ENCODE data around the gene BMPER.

The BMPER gene

GRCh38 chr7:34069676-34070075, 164.3 kb downstream of the BMPER start:
- Histone ChIP-seq H3K4me1 (ENCODE audit: control insufficient read depth, insufficient read depth, low read length) (no peaks in the 10 kb centered on the region), H3K9ac (ENCODE audit: low read length) (no peak overlapping the region), H3K27ac (ENCODE audit: low read depth, low read length) (no peak overlapping the region), H3K36me3 (ENCODE audit: control insufficient read depth, insufficient read depth, low read length) (no peaks in the 10 kb centered on the region), H3K27me3 (ENCODE audit: control insufficient read depth, insufficient read depth, low read length) (no peaks in the 10 kb centered on the region), H3K4me3 (ENCODE audit: low read length) (no peak overlapping the region)

- H3K27me3 ChIP-seq (ENCODE audit: control insufficient read depth, insufficient read depth, low read length) = no peaks in the 10 kb centered on the region
Measured at GRCh38 chr7:34070511-34071323, 165.4 kb downstream of the BMPER start.

GRCh38 chr7:34073676-34074075, 168.3 kb downstream of the BMPER start:
- no peaks in the 10 kb centered on the region for H3K4me1 ChIP-seq (ENCODE audit: control insufficient read depth, insufficient read depth, low read length)
- no peak overlapping the region for H3K9ac ChIP-seq (ENCODE audit: low read length)
- no peaks in the 10 kb centered on the region for H3K27me3 ChIP-seq (ENCODE audit: control insufficient read depth, insufficient read depth, low read length)
- H3K27ac ChIP-seq (ENCODE audit: low read depth, low read length) = no peak overlapping the region
- H3K4me3 ChIP-seq (ENCODE audit: low read length) = no peak overlapping the region
- H3K36me3 ChIP-seq (ENCODE audit: control insufficient read depth, insufficient read depth, low read length) = no peaks in the 10 kb centered on the region

More at GRCh38 chr7:34070511-34071323, 165.4 kb downstream of the BMPER start:
- no peak overlapping the region for H3K27ac ChIP-seq (ENCODE audit: low read depth, low read length)
- H3K9ac ChIP-seq (ENCODE audit: low read length) = no peak overlapping the region
- no peak overlapping the region for H3K4me3 ChIP-seq (ENCODE audit: low read length)
- no peaks in the 10 kb centered on the region for H3K36me3 ChIP-seq (ENCODE audit: control insufficient read depth, insufficient read depth, low read length)
- H3K4me1 ChIP-seq (ENCODE audit: control insufficient read depth, insufficient read depth, low read length) = no peaks in the 10 kb centered on the region

- H3K4me1 ChIP-seq (ENCODE audit: control insufficient read depth, insufficient read depth, low read length) = no peaks in the 10 kb centered on the region
- H3K27me3 ChIP-seq (ENCODE audit: control insufficient read depth, insufficient read depth, low read length) = no peaks in the 10 kb centered on the region
- H3K9ac ChIP-seq (ENCODE audit: low read length) = no peak overlapping the region
- H3K4me3 ChIP-seq (ENCODE audit: low read length) = no peak overlapping the region
- H3K36me3 ChIP-seq (ENCODE audit: control insufficient read depth, insufficient read depth, low read length) = no peaks in the 10 kb centered on the region
- H3K27ac ChIP-seq (ENCODE audit: low read depth, low read length) = no peak overlapping the region
Measured at GRCh38 chr7:34074421-34074820, 169.1 kb downstream of the BMPER start.

GRCh38 chr7:34075523-34076370, 170.4 kb downstream of the BMPER start:
- Histone ChIP-seq H3K4me1 (ENCODE audit: control insufficient read depth, insufficient read depth, low read length) (no peaks in the 10 kb centered on the region), H3K36me3 (ENCODE audit: control insufficient read depth, insufficient read depth, low read length) (no peaks in the 10 kb centered on the region), H3K9ac (ENCODE audit: low read length) (no peak overlapping the region), H3K4me3 (ENCODE audit: low read length) (no peak overlapping the region), H3K27ac (ENCODE audit: low read depth, low read length) (no peak overlapping the region), H3K27me3 (ENCODE audit: control insufficient read depth, insufficient read depth, low read length) (no peaks in the 10 kb centered on the region)

GRCh38 chr7:34077168-34077567, 171.8 kb downstream of the BMPER start:
- H3K9ac ChIP-seq (ENCODE audit: low read length) = no peak overlapping the region
- no peaks in the 10 kb centered on the region for H3K36me3 ChIP-seq (ENCODE audit: control insufficient read depth, insufficient read depth, low read length)
- H3K27ac ChIP-seq (ENCODE audit: low read depth, low read length) = no peak overlapping the region
- H3K27me3 ChIP-seq (ENCODE audit: control insufficient read depth, insufficient read depth, low read length) = no peaks in the 10 kb centered on the region
- no peak overlapping the region for H3K4me3 ChIP-seq (ENCODE audit: low read length)
- no peaks in the 10 kb centered on the region for H3K4me1 ChIP-seq (ENCODE audit: control insufficient read depth, insufficient read depth, low read length)

- no peak overlapping the region for H3K27ac ChIP-seq (ENCODE audit: low read depth, low read length)
- H3K4me3 ChIP-seq (ENCODE audit: low read length) = no peak overlapping the region
- H3K27me3 ChIP-seq (ENCODE audit: control insufficient read depth, insufficient read depth, low read length) = no peaks in the 10 kb centered on the region
- no peaks in the 10 kb centered on the region for H3K36me3 ChIP-seq (ENCODE audit: control insufficient read depth, insufficient read depth, low read length)
- no peak overlapping the region for H3K9ac ChIP-seq (ENCODE audit: low read length)
- no peaks in the 10 kb centered on the region for H3K4me1 ChIP-seq (ENCODE audit: control insufficient read depth, insufficient read depth, low read length)
Measured at GRCh38 chr7:34078864-34079263, 173.5 kb downstream of the BMPER start.

GRCh38 chr7:34080513-34080912, 175.2 kb downstream of the BMPER start:
- Histone ChIP-seq H3K36me3 (ENCODE audit: control insufficient read depth, insufficient read depth, low read length) (no peaks in the 10 kb centered on the region), H3K4me3 (ENCODE audit: low read length) (no peak overlapping the region), H3K4me1 (ENCODE audit: control insufficient read depth, insufficient read depth, low read length) (no peaks in the 10 kb centered on the region), H3K27me3 (ENCODE audit: control insufficient read depth, insufficient read depth, low read length) (no peaks in the 10 kb centered on the region), H3K27ac (ENCODE audit: low read depth, low read length) (no peak overlapping the region), H3K9ac (ENCODE audit: low read length) (no peak overlapping the region)

GRCh38 chr7:34081935-34082334, 176.6 kb downstream of the BMPER start:
- no peak overlapping the region for H3K9ac ChIP-seq (ENCODE audit: low read length)
- H3K27me3 ChIP-seq (ENCODE audit: control insufficient read depth, insufficient read depth, low read length) = no peaks in the 10 kb centered on the region
- no peaks in the 10 kb centered on the region for H3K36me3 ChIP-seq (ENCODE audit: control insufficient read depth, insufficient read depth, low read length)
- H3K4me3 ChIP-seq (ENCODE audit: low read length) = no peak overlapping the region
- H3K4me1 ChIP-seq (ENCODE audit: control insufficient read depth, insufficient read depth, low read length) = no peaks in the 10 kb centered on the region
- no peak overlapping the region for H3K27ac ChIP-seq (ENCODE audit: low read depth, low read length)

GRCh38 chr7:34083440-34083839, 178.1 kb downstream of the BMPER start:
- no peak overlapping the region for H3K9ac ChIP-seq (ENCODE audit: low read length)
- H3K4me3 ChIP-seq (ENCODE audit: low read length) = no peak overlapping the region
- H3K27me3 ChIP-seq (ENCODE audit: control insufficient read depth, insufficient read depth, low read length) = no peaks in the 10 kb centered on the region
- no peak overlapping the region for H3K27ac ChIP-seq (ENCODE audit: low read depth, low read length)
- H3K36me3 ChIP-seq (ENCODE audit: control insufficient read depth, insufficient read depth, low read length) = no peaks in the 10 kb centered on the region
- no peaks in the 10 kb centered on the region for H3K4me1 ChIP-seq (ENCODE audit: control insufficient read depth, insufficient read depth, low read length)

- Histone ChIP-seq H3K4me3 (ENCODE audit: low read length) (no peak overlapping the region), H3K36me3 (ENCODE audit: control insufficient read depth, insufficient read depth, low read length) (no peaks in the 10 kb centered on the region), H3K9ac (ENCODE audit: low read length) (no peak overlapping the region), H3K4me1 (ENCODE audit: control insufficient read depth, insufficient read depth, low read length) (no peaks in the 10 kb centered on the region), H3K27ac (ENCODE audit: low read depth, low read length) (no peak overlapping the region), H3K27me3 (ENCODE audit: control insufficient read depth, insufficient read depth, low read length) (no peaks in the 10 kb centered on the region)
Measured at GRCh38 chr7:34084651-34085050, 179.3 kb downstream of the BMPER start.

- no peaks in the 10 kb centered on the region for H3K36me3 ChIP-seq (ENCODE audit: control insufficient read depth, insufficient read depth, low read length)
- no peaks in the 10 kb centered on the region for H3K4me1 ChIP-seq (ENCODE audit: control insufficient read depth, insufficient read depth, low read length)
- H3K27ac ChIP-seq (ENCODE audit: low read depth, low read length) = no peak overlapping the region
- no peaks in the 10 kb centered on the region for H3K27me3 ChIP-seq (ENCODE audit: control insufficient read depth, insufficient read depth, low read length)
- no peak overlapping the region for H3K9ac ChIP-seq (ENCODE audit: low read length)
- H3K4me3 ChIP-seq (ENCODE audit: low read length) = no peak overlapping the region
Measured at GRCh38 chr7:34086064-34086463, 180.7 kb downstream of the BMPER start.
